HepG2 (cell line): Measurements from ENCODE around the gene DCAF7. TPM values are rescaled to one million over a fixed set of nuclear protein-coding genes. Genes with fewer than 3 reads are reported as not detected.

Source experiments
- ATAC-seq: fragments of 200-7000 bp; cut with Tn5 transposase; 3 replicates; pipeline ENCODE4 v1.9.1; 2020; ENCODE audit warnings: mild to moderate bottlenecking, moderate library complexity
- BruUV-seq: library from RNA; stranded (reverse); fragments of 400-500 nt; replicated peaks from 2 replicates; lab custom pipeline; 2021; lab: Mats Ljungman, UMichigan
- CTCF ChIA-PET: fragments of 300-600 bp; formaldehyde crosslinking; extraction: SDS; loops from one replicate; lab custom pipeline; 2021; ENCODE audit warnings: low total read pairs, inconsistent platforms, low intra/inter-chr PET ratio; lab: Yijun Ruan, JAX
- POLR2A ChIA-PET: fragments of 350-600 bp; sonication (Branson Sonifier 250); formaldehyde crosslinking; loops from one replicate; lab custom pipeline; 2020; ENCODE audit warnings: antibody characterized with exemption, inconsistent platforms; lab: Yijun Ruan, JAX
- DNase-seq: peaks from one replicate; pipeline ENCODE4 v3.0.0-alpha.2; 2015; ENCODE audit warnings: low spot score
- FAIRE-seq: peaks from 3 replicates; lab custom pipeline; 2011; peaks lifted over from hg19 to GRCh38; lab: Jason Lieb, UNC
- H2AFZ ChIP-seq: one replicate; pipeline ENCODE4 v1.6.1; 2011; ENCODE audit warnings: low read length, inconsistent platforms
- H3K27ac ChIP-seq: fragments of 300-600 bp; 3 replicates; pipeline ENCODE4 v1.8.0; 2011; ENCODE audit warnings: mixed run types, mild to moderate bottlenecking, mixed read lengths, low read length, inconsistent platforms; ENCODE audit not compliant: insufficient read depth; ENCODE audit errors: extremely low read length
- H3K27me3 ChIP-seq, 2 experiments: fragments of 200-600 bp in 1 of 2; 2 replicates in 1 of 2; 3 replicates in 1 of 2; pipeline versions ENCODE4 v1.6.0 to v1.8.0; 2011; ENCODE audit warnings: low read length in 2 of 2, mild to moderate bottlenecking in 2 of 2, moderate library complexity in 2 of 2, inconsistent platforms in 1 of 2; ENCODE audit not compliant: insufficient read depth in 2 of 2, control insufficient read depth in 1 of 2
- H3K36me3 ChIP-seq, 2 experiments: fragments of 200-600 bp in 1 of 2; replicated peaks in 1 of 2; 2 replicates in 1 of 2; 3 replicates in 1 of 2; pipeline versions ENCODE4 v1.5.1 to v1.8.0; 2011; ENCODE audit warnings: low read length in 2 of 2, inconsistent platforms in 1 of 2; ENCODE audit not compliant: insufficient read depth in 2 of 2, control insufficient read depth in 1 of 2
- H3K4me1 ChIP-seq: 2 replicates; pipeline ENCODE4 v1.5.1; 2012; ENCODE audit warnings: low read length, inconsistent platforms; ENCODE audit not compliant: insufficient read depth
- H3K4me2 ChIP-seq: 2 replicates; pipeline ENCODE4 v1.6.0; 2011; ENCODE audit warnings: low read depth, low read length, inconsistent platforms
- H3K4me3 ChIP-seq, 3 experiments: fragments of 200-600 bp in 1 of 3; sonication (generic), shearing (Covaris generic) in 1 of 3; replicated peaks in 1 of 3; 2 replicates each; pipeline ENCODE4 v1.5.1; 2011 to 2016; ENCODE audit warnings: low read length in 3 of 3, inconsistent platforms in 2 of 3, low read depth in 2 of 3, mild to moderate bottlenecking in 2 of 3, control low read depth in 1 of 3, mixed read lengths in 1 of 3; ENCODE audit not compliant: insufficient read depth in 1 of 3
- H3K79me2 ChIP-seq: one replicate; pipeline ENCODE4 v1.6.1; 2011; ENCODE audit warnings: low read length, inconsistent platforms; ENCODE audit not compliant: insufficient read depth
- H3K9ac ChIP-seq: 2 replicates; pipeline ENCODE4 v1.6.0; 2011; ENCODE audit warnings: mild to moderate bottlenecking, low read depth, low read length, inconsistent platforms; ENCODE audit not compliant: insufficient read depth
- H3K9me3 ChIP-seq: 2 replicates; pipeline ENCODE4 v1.5.1; 2012; ENCODE audit warnings: mild to moderate bottlenecking, low read length
- H4K20me1 ChIP-seq: 2 replicates; pipeline ENCODE4 v1.6.0; 2011; ENCODE audit warnings: inconsistent platforms, mild to moderate bottlenecking, low read length, moderate library complexity; ENCODE audit not compliant: insufficient read depth
- FOSL2 ChIP-seq: sonication (generic); formaldehyde crosslinking; IDR thresholded peaks from 2 replicates; pipeline ENCODE4 v1.4.0; 2020; ENCODE audit warnings: missing genetic modification reagents
- KLF6 ChIP-seq: IDR thresholded peaks from 2 replicates; pipeline ENCODE4 v1.8.0; 2016; ENCODE audit warnings: missing biosample characterization, missing genetic modification reagents
- PHB2 ChIP-seq: fragments of 450-650 bp; IDR thresholded peaks from 2 replicates; pipeline ENCODE4 v1.6.1; 2018; ENCODE audit not compliant: partially characterized antibody
- RBM22 ChIP-seq: fragments of 200-400 bp; formaldehyde crosslinking; optimal IDR thresholded peaks from 2 replicates; pipeline ENCODE3; 2017; ENCODE audit warnings: mild to moderate bottlenecking, low read length, moderate library complexity
- ZNF264 ChIP-seq: sonication (generic); formaldehyde crosslinking; IDR thresholded peaks from 2 replicates; pipeline ENCODE4 v1.4.0; 2020; ENCODE audit warnings: missing genetic modification reagents
- ZNF367 ChIP-seq: sonication (generic); formaldehyde crosslinking; IDR thresholded peaks from 2 replicates; pipeline ENCODE4 v1.4.0; 2020; ENCODE audit warnings: missing genetic modification reagents, borderline replicate concordance
- ZNF552 ChIP-seq: sonication (generic); formaldehyde crosslinking; IDR thresholded peaks from 2 replicates; pipeline ENCODE4 v1.9.0; 2022; ENCODE audit warnings: missing genetic modification reagents, mild to moderate bottlenecking, borderline replicate concordance
- ZNF800 ChIP-seq: sonication (generic); formaldehyde crosslinking; IDR thresholded peaks from 2 replicates; pipeline ENCODE4 v1.4.0; 2020; ENCODE audit warnings: missing genetic modification reagents
- WGBS: methylation state at CpG from one replicate; pipeline ENCODE4 v1.1.6; 2017; ENCODE audit warnings: low lambda C conversion rate; 5-methylcytosine and 5-hydroxymethylcytosine counted together
- in situ Hi-C: cut with HindIII; loops from 2 replicates; pipeline ENCODE4 v1.10.0; 2017; ENCODE audit warnings: low pct_unique_long_range_greater_than_20kb; ENCODE audit not compliant: extremely low pct_ligation_motif_present
- intact Hi-C: fragments of 100-400 bp; cut with micrococcal nuclease; formaldehyde crosslinking; loops from one replicate; pipeline ENCODE4 v1.10.0; 2022; ENCODE audit not compliant: unreplicated experiment
- polyA plus RNA-seq, 8 experiments: library from polyadenylated mRNA; depleted of rRNA in 3 of 8; stranded (reverse) in 7 of 8; unstranded in 1 of 8; fragments of >200 nt; fragmentation: Illumina TruSeq in 4 of 8; extraction: Trizol in 4 of 8; gene quantifications; 2 replicates each; pipeline versions ENCODE4 v1.2.1 to v1.2.3, GENCODE V29; 2011 to 2016; ENCODE audit warnings: low read depth in 4 of 8, missing spikeins in 1 of 8, mixed read lengths in 1 of 8; ENCODE audit not compliant: insufficient read depth in 1 of 8
- total RNA-seq, 5 experiments: library from RNA; depleted of rRNA; stranded (reverse); fragments of >200 nt; fragmentation: Illumina TruSeq; extraction: Trizol; gene quantifications; 2 replicates each; pipeline ENCODE4 v1.2.3, GENCODE V29; 2016; ENCODE audit warnings: low read depth in 1 of 5

The DCAF7 gene
- total and polyA plus RNA-seq, 2 of the 13 experiments (the other 11 are each of a cell fraction or from before 2014, with no cell fraction given): 55.2 to 73.4 TPM

GRCh38 chr17:63589646-63590045, 39.4 kb downstream of the DCAF7 start:
- DNase-seq (no peak), ATAC-seq (no peak), FAIRE-seq (no peak)
- H3K79me2 ChIP-seq: no peaks in the 10 kb centered on the region
- no peak overlapping the region for H3K4me2 ChIP-seq
- ChIA-PET CTCF (no interaction called here), POLR2A (no interaction called here)
- H3K36me3 ChIP-seq: peaks cover 42 to 59% of the 10 kb centered on the region in 2 experiments
- no peak overlapping the region for H3K27ac ChIP-seq
- H3K27me3 ChIP-seq: no peaks in the 10 kb centered on the region
- TF ChIP-seq FOSL2 (CRISPR knock-in tag) (peak; percentile 39; the same call in 1 of the 2 replicates), ZNF264 (CRISPR knock-in tag) (no peak), KLF6 (no peak)
- H3K9ac ChIP-seq: no peak overlapping the region
- no peak overlapping the region for H2AFZ ChIP-seq
- H3K4me3 ChIP-seq: no peak overlapping the region
- no TSS peak for BruUV-seq
- intact Hi-C loops: no loop called here
- no peaks in the 10 kb centered on the region for H3K9me3 ChIP-seq
- in situ Hi-C loops: no loop called here
- H4K20me1 ChIP-seq: no peaks in the 10 kb centered on the region; the same call in 1 of the 2 replicates
- no peaks in the 10 kb centered on the region for H3K4me1 ChIP-seq
- whole genome bisulfite sequencing: 76% methylated on average over 1 of the region's 1 CpG

- H3K9me3 ChIP-seq: no peaks in the 10 kb centered on the region
- ATAC-seq: no peak; the same call in 2 of the 3 replicates
- POLR2A ChIA-PET: no interaction called here
- H3K4me2 ChIP-seq: no peak overlapping the region
- no peak overlapping the region for H2AFZ ChIP-seq
- peaks cover 28 to 35% of the 10 kb centered on the region in 2 experiments for H3K36me3 ChIP-seq
- H4K20me1 ChIP-seq: no peaks in the 10 kb centered on the region; the same call in 1 of the 2 replicates
- TF ChIP-seq ZNF552: no peak
- no peak for TF ChIP-seq ZNF367 (CRISPR knock-in tag)
- no peak for TF ChIP-seq PHB2
- TF ChIP-seq ZNF800 (CRISPR knock-in tag): no peak
- TF ChIP-seq RBM22: peak; percentile 53
- no peaks in the 10 kb centered on the region for H3K27me3 ChIP-seq
- no peak for FAIRE-seq
- CTCF ChIA-PET: no interaction called here
- H3K9ac ChIP-seq: no peak overlapping the region
- 90% methylated on average over 3 of the region's 3 CpGs for WGBS
- H3K27ac ChIP-seq: no peak overlapping the region
- H3K79me2 ChIP-seq: no peaks in the 10 kb centered on the region
- in situ Hi-C loops (no loop called here), intact Hi-C loops (no loop called here)
- no peaks in the 10 kb centered on the region for H3K4me1 ChIP-seq
- no peak for DNase-seq
- no TSS peak for BruUV-seq
- H3K4me3 ChIP-seq: no peak overlapping the region
These were observed 42.5 kb downstream of the DCAF7 start for GRCh38 chr17:63592797-63593196.
